IPS-15b (cell line): ENCODE results near the gene PRSS53.

ENCODE experiments used
- H3K27me3 ChIP-seq: one replicate; pipeline ENCODE4 v1.6.1; 2013; ENCODE audit warnings: low read length; ENCODE audit not compliant: control insufficient read depth, insufficient read depth
- H3K36me3 ChIP-seq: one replicate; pipeline ENCODE4 v1.6.1; 2013; ENCODE audit warnings: low read length; ENCODE audit not compliant: control insufficient read depth, insufficient read depth
- H3K4me1 ChIP-seq: one replicate; pipeline ENCODE4 v1.6.1; 2013; ENCODE audit warnings: mild to moderate bottlenecking, low read length; ENCODE audit not compliant: control insufficient read depth, insufficient read depth
- H3K4me3 ChIP-seq: one replicate; pipeline ENCODE4 v1.5.1; 2013; ENCODE audit warnings: low read depth, low read length
- H3K9ac ChIP-seq: one replicate; pipeline ENCODE4 v1.6.1; 2013; ENCODE audit warnings: low read depth, mild to moderate bottlenecking, low read length
- H3K9me3 ChIP-seq: one replicate; pipeline ENCODE4 v1.6.1; 2013; ENCODE audit warnings: mild to moderate bottlenecking, low read length; ENCODE audit not compliant: control insufficient read depth, insufficient read depth

PRSS53 gene

GRCh38 chr16:31080035-31080629, 8.6 kb downstream of the PRSS53 start:
- H3K36me3 ChIP-seq: peaks cover 56% of the 10 kb centered on the region
- H3K27me3 ChIP-seq: no peaks in the 10 kb centered on the region
- no peaks in the 10 kb centered on the region for H3K4me1 ChIP-seq
- H3K4me3 ChIP-seq: no peak overlapping the region
- H3K9me3 ChIP-seq: no peaks in the 10 kb centered on the region
- no peak overlapping the region for H3K9ac ChIP-seq

- no peak overlapping the region for H3K9ac ChIP-seq
- H3K27me3 ChIP-seq: no peaks in the 10 kb centered on the region
- no peaks in the 10 kb centered on the region for H3K9me3 ChIP-seq
- H3K36me3 ChIP-seq: peaks cover 56% of the 10 kb centered on the region
- H3K4me3 ChIP-seq: no peak overlapping the region
- no peaks in the 10 kb centered on the region for H3K4me1 ChIP-seq
These were observed 9.3 kb downstream of the PRSS53 start for GRCh38 chr16:31079342-31079944.

GRCh38 chr16:31078597-31079341, 10.0 kb downstream of the PRSS53 start:
- Histone ChIP-seq H3K9me3 (no peaks in the 10 kb centered on the region), H3K4me1 (no peaks in the 10 kb centered on the region), H3K27me3 (no peaks in the 10 kb centered on the region), H3K36me3 (peaks cover 56% of the 10 kb centered on the region), H3K9ac (no peak overlapping the region), H3K4me3 (no peak overlapping the region)

- Histone ChIP-seq H3K4me1 (no peaks in the 10 kb centered on the region), H3K27me3 (no peaks in the 10 kb centered on the region), H3K4me3 (no peak overlapping the region), H3K9me3 (no peaks in the 10 kb centered on the region), H3K9ac (no peak overlapping the region), H3K36me3 (peaks cover 56% of the 10 kb centered on the region)
These were observed 10.9 kb downstream of the PRSS53 start for GRCh38 chr16:31077592-31078396.

GRCh38 chr16:31077024-31077423, 11.7 kb downstream of the PRSS53 start:
- Histone ChIP-seq H3K9ac (no peak overlapping the region), H3K27me3 (no peaks in the 10 kb centered on the region), H3K4me3 (no peak overlapping the region), H3K4me1 (peaks cover 2% of the 10 kb centered on the region), H3K36me3 (peaks cover 54% of the 10 kb centered on the region), H3K9me3 (no peaks in the 10 kb centered on the region)

GRCh38 chr16:31076319-31076718, 12.4 kb downstream of the PRSS53 start:
- Histone ChIP-seq H3K36me3 (peaks cover 47% of the 10 kb centered on the region), H3K9me3 (no peaks in the 10 kb centered on the region)

GRCh38 chr16:31074814-31075183, 13.9 kb downstream of the PRSS53 start:
- Histone ChIP-seq H3K36me3 (peaks cover 32% of the 10 kb centered on the region), H3K9ac (peak overlapping the region; percentile 38), H3K4me3 (peak overlapping the region; percentile 100), H3K4me1 (peaks cover 5% of the 10 kb centered on the region), H3K9me3 (no peaks in the 10 kb centered on the region), H3K27me3 (no peaks in the 10 kb centered on the region)

More at GRCh38 chr16:31076319-31076718, 12.4 kb downstream of the PRSS53 start:
- Histone ChIP-seq H3K27me3 (no peaks in the 10 kb centered on the region), H3K9ac (no peak overlapping the region), H3K4me1 (peaks cover 5% of the 10 kb centered on the region), H3K4me3 (no peak overlapping the region)

- H3K27me3 ChIP-seq: no peaks in the 10 kb centered on the region
- H3K9me3 ChIP-seq: no peaks in the 10 kb centered on the region
- H3K9ac ChIP-seq: peak within 1 kb of the TSS; percentile 87
- H3K4me1 ChIP-seq: peaks cover 5% of the 10 kb centered on the region
- peak within 1 kb of the TSS; percentile 100 for H3K4me3 ChIP-seq
- H3K36me3 ChIP-seq: peaks cover 26% of the 10 kb centered on the region
These were observed 14.6 kb downstream of the PRSS53 start, which contains the start of the genes ZNF646 and ZNF668 for GRCh38 chr16:31073970-31074813. ZNF646 (plus strand) TSS chr16:31074422; CDS start chr16:31076325, 1,903 bp downstream. ZNF668 (minus strand) TSS chr16:31074240; CDS start chr16:31064459, 9,781 bp downstream.

- Histone ChIP-seq H3K4me1 (peaks cover 5% of the 10 kb centered on the region), H3K27me3 (no peaks in the 10 kb centered on the region), H3K4me3 (peak overlapping the region; percentile 100), H3K9ac (peak overlapping the region; percentile 84), H3K36me3 (peaks cover 22% of the 10 kb centered on the region), H3K9me3 (no peaks in the 10 kb centered on the region)
These were observed 15.4 kb downstream of the PRSS53 start for GRCh38 chr16:31073142-31073969.

- Histone ChIP-seq H3K4me3 (peak overlapping the region; percentile 100), H3K36me3 (peaks cover 16% of the 10 kb centered on the region), H3K9ac (peak overlapping the region; percentile 84), H3K4me1 (peaks cover 5% of the 10 kb centered on the region), H3K9me3 (no peaks in the 10 kb centered on the region), H3K27me3 (no peaks in the 10 kb centered on the region)
These were observed 16.1 kb downstream of the PRSS53 start for GRCh38 chr16:31072540-31073141.
